Activated naive CD4-positive, alpha-beta T cell treated with anti-CD3 and anti-CD28 coated beads for 36 hours (primary cell): ENCODE measurements around the gene ACTN4. TPM values are rescaled to one million over a fixed set of nuclear protein-coding genes. Genes with fewer than 3 reads are reported as not detected.

ENCODE experiments used
- CTCF ChIA-PET: fragments of 350-600 bp; sonication (Branson Sonifier 250); formaldehyde crosslinking; loops from one replicate; lab custom pipeline; 2021; ENCODE audit warnings: antibody characterized with exemption; lab: Charles Lee
- DNase-seq: peaks from one replicate; pipeline ENCODE4 v3.0.0-alpha.2; 2020
- H3K27ac Mint-ChIP-seq: one replicate; pipeline ENCODE4 v1.8.0; 2021; ENCODE audit warnings: mild to moderate bottlenecking, mixed read lengths
- H3K27me3 Mint-ChIP-seq: one replicate; pipeline ENCODE4 v1.8.0; 2021; ENCODE audit warnings: low read depth, mixed read lengths
- H3K36me3 Mint-ChIP-seq: one replicate; pipeline ENCODE4 v1.8.0; 2021; ENCODE audit warnings: low read depth, mixed read lengths
- H3K4me1 Mint-ChIP-seq: one replicate; pipeline ENCODE4 v1.8.0; 2021; ENCODE audit warnings: low read depth, mixed read lengths
- H3K4me3 Mint-ChIP-seq: one replicate; pipeline ENCODE4 v1.8.0; 2021; ENCODE audit warnings: mild to moderate bottlenecking, moderate library complexity, mixed read lengths
- H3K9me3 Mint-ChIP-seq: one replicate; pipeline ENCODE4 v1.8.0; 2021; ENCODE audit warnings: mixed read lengths
- intact Hi-C: fragments of 100-400 bp; cut with micrococcal nuclease; formaldehyde crosslinking; loops from one replicate; pipeline ENCODE4 v1.15.1; 2023
- total RNA-seq, 2 experiments: library from RNA; stranded (reverse); gene quantifications; one replicate each; pipeline ENCODE4 v1.2.3, GENCODE V29; 2021

The ACTN4 gene
- total RNA-seq, 2 experiments from 2014 or later = 117 to 119 TPM

DNA sequence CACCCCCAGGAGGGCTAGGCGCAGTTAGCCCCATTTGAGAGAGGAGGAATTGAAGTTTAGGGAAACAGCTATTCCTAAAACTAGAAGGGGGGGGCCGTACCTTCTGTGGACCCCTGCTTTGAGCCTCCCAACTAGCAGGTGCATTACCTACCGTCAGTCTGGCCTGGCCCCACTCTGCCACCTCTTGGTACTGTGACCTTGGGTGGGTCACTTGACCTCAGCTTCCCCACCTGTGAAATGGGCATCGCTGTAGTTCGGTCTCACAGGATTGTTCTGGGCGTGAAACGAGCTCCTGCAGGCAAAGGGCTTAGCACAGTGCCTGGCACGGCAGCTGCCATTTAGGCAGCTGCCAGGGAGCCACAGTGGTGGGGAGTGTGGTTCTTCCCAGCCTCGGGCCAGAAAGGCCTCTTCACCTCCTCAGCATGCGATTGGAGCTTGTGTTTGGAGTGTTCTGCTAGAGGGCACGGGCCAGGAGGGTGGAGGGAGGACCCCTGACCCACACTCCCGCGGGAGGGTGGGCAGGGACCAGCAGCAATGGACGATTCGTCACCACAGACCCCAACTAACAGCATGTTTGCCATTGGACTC is 64.8 kb downstream of the ACTN4 start:
- CTCF ChIA-PET = no interaction called here
- Mint-ChIP-seq H3K36me3 (peaks cover 7% of the 10 kb centered on the region), H3K27ac (no peak overlapping the region), H3K4me3 (no peak overlapping the region), H3K27me3 (no peaks in the 10 kb centered on the region), H3K4me1 (no peaks in the 10 kb centered on the region), H3K9me3 (no peaks in the 10 kb centered on the region)
- DNase-seq = no peak
- intact Hi-C loops = no loop called here

- CTCF ChIA-PET = interaction anchor here (0.6 kb wide), 1 partner anchor 249 kb away, joined by 3 read pairs; no protein-coding TSS in a partner anchor
- intact Hi-C loops = no loop called here
- Mint-ChIP-seq H3K4me3 (no peak overlapping the region), H3K9me3 (no peaks in the 10 kb centered on the region), H3K27me3 (no peaks in the 10 kb centered on the region), H3K27ac (no peak overlapping the region), H3K36me3 (peaks cover 8% of the 10 kb centered on the region), H3K4me1 (no peaks in the 10 kb centered on the region)
- no peak for DNase-seq
Observed at GRCh38 chr19:38713227-38713649, 65.8 kb downstream of the ACTN4 start.

GRCh38 chr19:38713865-38714264 is 66.4 kb downstream of the ACTN4 start:
- CTCF ChIA-PET = interaction anchor here (0.6 kb wide), 2 partner anchors 93 to 248 kb away, joined by 3 read pairs; no protein-coding TSS in a partner anchor
- Mint-ChIP-seq H3K27me3 (no peaks in the 10 kb centered on the region), H3K36me3 (peaks cover 11% of the 10 kb centered on the region), H3K4me1 (no peaks in the 10 kb centered on the region), H3K9me3 (no peaks in the 10 kb centered on the region), H3K27ac (no peak overlapping the region), H3K4me3 (no peak overlapping the region)
- DNase-seq = no peak
- intact Hi-C loops = no loop called here

- CTCF ChIA-PET = interaction anchor here (0.6 kb wide), 1 partner anchor 94 kb away, joined by 3 read pairs; no protein-coding TSS in a partner anchor
- Mint-ChIP-seq H3K9me3 (no peaks in the 10 kb centered on the region), H3K27ac (no peak overlapping the region), H3K27me3 (no peaks in the 10 kb centered on the region), H3K4me3 (no peak overlapping the region), H3K4me1 (no peaks in the 10 kb centered on the region), H3K36me3 (peaks cover 11% of the 10 kb centered on the region)
- DNase-seq = no peak
- intact Hi-C loops = no loop called here
Observed at GRCh38 chr19:38714354-38714778, 66.9 kb downstream of the ACTN4 start.

DNA sequence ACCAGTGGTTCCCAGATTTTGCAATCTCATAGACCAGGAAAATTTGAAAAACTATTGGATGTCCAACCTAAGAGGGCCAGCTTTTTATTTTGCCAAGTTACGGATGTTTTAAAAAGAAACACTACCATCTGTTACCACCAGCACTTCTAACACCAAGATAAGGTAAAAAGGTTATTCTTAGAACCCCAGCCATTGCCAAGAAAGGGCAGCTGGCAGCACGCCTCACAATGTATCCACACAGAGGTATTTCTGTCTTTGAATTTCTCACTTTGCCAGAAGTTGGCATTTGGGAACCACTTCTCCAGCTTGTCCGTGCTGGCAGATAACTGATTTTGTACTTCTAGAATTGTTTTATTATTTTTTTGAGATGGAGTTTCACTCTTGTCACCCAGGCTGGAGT is 68.1 kb downstream of the ACTN4 start:
- no peaks in the 10 kb centered on the region for H3K27me3 Mint-ChIP-seq
- H3K4me1 Mint-ChIP-seq = no peaks in the 10 kb centered on the region
- no peak overlapping the region for H3K4me3 Mint-ChIP-seq
- intact Hi-C loops = no loop called here
- peaks cover 9% of the 10 kb centered on the region for H3K36me3 Mint-ChIP-seq
- no peak for DNase-seq
- CTCF ChIA-PET = interaction anchor here (0.6 to 1.4 kb wide), 2 partner anchors 48 to 218 kb away, joined by 3 read pairs; no protein-coding TSS in a partner anchor
- no peak overlapping the region for H3K27ac Mint-ChIP-seq
- no peaks in the 10 kb centered on the region for H3K9me3 Mint-ChIP-seq

GRCh38 chr19:38717051-38717450 is 69.6 kb downstream of the ACTN4 start:
- Mint-ChIP-seq H3K4me1 (no peaks in the 10 kb centered on the region), H3K36me3 (peaks cover 9% of the 10 kb centered on the region), H3K27me3 (no peaks in the 10 kb centered on the region), H3K4me3 (no peak overlapping the region), H3K27ac (no peak overlapping the region), H3K9me3 (no peaks in the 10 kb centered on the region)
- CTCF ChIA-PET = no interaction called here
- no peak for DNase-seq
- intact Hi-C loops = no loop called here

- CTCF ChIA-PET = no interaction called here
- Mint-ChIP-seq H3K4me3 (no peak overlapping the region), H3K27ac (no peak overlapping the region), H3K4me1 (no peaks in the 10 kb centered on the region), H3K36me3 (peaks cover 11% of the 10 kb centered on the region), H3K27me3 (no peaks in the 10 kb centered on the region), H3K9me3 (no peaks in the 10 kb centered on the region)
- no peak for DNase-seq
- intact Hi-C loops = no loop called here
Observed at GRCh38 chr19:38717855-38718254, 70.4 kb downstream of the ACTN4 start.

DNA sequence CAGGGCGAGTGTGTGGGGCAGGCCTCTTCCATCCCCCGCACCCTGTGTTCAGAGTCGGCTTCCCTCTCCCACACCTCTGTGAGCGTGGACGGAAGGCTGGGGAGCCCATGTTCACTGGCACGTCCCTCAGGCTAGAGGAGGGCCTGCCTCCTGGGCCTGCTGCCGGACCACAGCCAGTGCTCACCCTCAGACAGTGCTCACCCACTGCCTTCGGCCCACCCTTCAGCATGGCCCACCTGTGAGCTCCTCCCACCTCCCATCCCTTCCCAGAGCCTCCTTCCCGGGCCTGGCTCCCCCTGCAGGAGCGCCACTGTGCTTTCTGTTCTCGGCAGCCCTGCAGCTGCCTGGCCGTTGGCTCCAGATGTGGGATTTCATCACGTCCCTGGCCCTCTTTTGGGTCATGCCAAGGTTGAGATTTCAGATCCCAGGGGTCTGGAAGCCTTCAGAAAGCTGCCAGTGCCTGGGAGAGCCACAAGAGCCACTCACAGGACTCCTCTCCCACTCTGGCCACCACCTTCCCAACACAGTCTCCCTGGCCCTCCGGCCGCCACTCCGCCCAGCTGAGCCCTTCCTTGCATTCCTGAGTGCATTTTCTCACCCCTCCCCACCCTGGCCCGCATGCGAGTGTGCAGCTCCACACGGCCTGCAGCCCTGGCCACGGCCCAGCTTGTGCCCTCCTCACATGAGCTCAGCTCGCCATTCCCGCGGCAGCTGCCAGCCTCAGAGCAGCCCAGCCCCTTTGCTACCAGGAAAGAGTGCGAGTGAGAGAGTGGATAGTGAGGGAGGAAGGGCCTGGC is 71.5 kb downstream of the ACTN4 start:
- no peaks in the 10 kb centered on the region for H3K4me1 Mint-ChIP-seq
- peaks cover 11% of the 10 kb centered on the region for H3K36me3 Mint-ChIP-seq
- CTCF ChIA-PET = no interaction called here
- H3K27ac Mint-ChIP-seq = no peak overlapping the region
- intact Hi-C loops = no loop called here
- no peaks in the 10 kb centered on the region for H3K9me3 Mint-ChIP-seq
- H3K27me3 Mint-ChIP-seq = no peaks in the 10 kb centered on the region
- no peak for DNase-seq
- no peak overlapping the region for H3K4me3 Mint-ChIP-seq

- Mint-ChIP-seq H3K4me3 (no peak overlapping the region), H3K27ac (no peak overlapping the region), H3K27me3 (no peaks in the 10 kb centered on the region), H3K9me3 (no peaks in the 10 kb centered on the region), H3K4me1 (no peaks in the 10 kb centered on the region), H3K36me3 (peaks cover 9% of the 10 kb centered on the region)
- CTCF ChIA-PET = interaction anchor here (0.6 kb wide), 1 partner anchor 86 kb away, joined by 4 read pairs; no protein-coding TSS in a partner anchor
- DNase-seq = no peak
- intact Hi-C loops = no loop called here
Observed at GRCh38 chr19:38719761-38720558, 72.5 kb downstream of the ACTN4 start.

DNA sequence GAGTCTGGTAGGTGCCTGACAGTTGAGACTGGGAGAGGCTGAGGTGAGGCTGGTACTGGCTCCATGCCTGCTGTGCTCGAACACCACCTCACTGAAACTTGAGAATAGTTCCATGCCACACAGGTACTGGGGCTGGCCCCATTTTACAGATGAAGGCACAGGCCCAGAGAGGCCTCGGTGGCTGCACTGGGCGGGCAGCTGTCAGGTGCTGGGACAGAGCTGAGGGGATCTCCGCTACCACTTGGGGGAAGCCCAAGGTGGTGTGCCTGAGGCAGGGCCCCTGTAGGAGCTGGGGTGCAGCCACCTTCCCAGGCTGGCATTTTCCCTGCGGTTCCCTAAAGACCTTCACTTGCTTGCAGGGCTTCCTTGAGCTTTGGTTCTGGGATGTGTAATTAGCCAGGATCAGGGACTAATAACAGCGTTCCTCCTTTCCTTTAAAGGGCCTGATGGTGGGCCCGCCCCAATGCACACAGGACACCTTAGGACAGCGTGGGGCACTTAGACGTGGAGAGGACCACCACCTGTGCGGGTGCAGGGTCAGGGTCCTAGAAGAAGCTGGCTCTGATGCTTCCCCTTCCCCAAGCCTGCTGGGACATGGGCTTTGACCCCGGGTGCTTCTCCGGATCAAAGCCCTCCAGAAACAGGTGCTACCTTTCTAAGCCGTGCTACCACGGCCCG is 73.2 kb downstream of the ACTN4 start:
- peaks cover 9% of the 10 kb centered on the region for H3K36me3 Mint-ChIP-seq
- H3K4me3 Mint-ChIP-seq = no peak overlapping the region
- no peaks in the 10 kb centered on the region for H3K9me3 Mint-ChIP-seq
- intact Hi-C loops = no loop called here
- CTCF ChIA-PET = no interaction called here
- no peaks in the 10 kb centered on the region for H3K4me1 Mint-ChIP-seq
- H3K27me3 Mint-ChIP-seq = no peaks in the 10 kb centered on the region
- no peak for DNase-seq
- H3K27ac Mint-ChIP-seq = no peak overlapping the region

GRCh38 chr19:38721496-38721895 is 74.0 kb downstream of the ACTN4 start:
- intact Hi-C loops = no loop called here
- no peak overlapping the region for H3K27ac Mint-ChIP-seq

More at GRCh38 chr19:38721496-38721895, 74.0 kb downstream of the ACTN4 start:
- Mint-ChIP-seq H3K4me1 (no peaks in the 10 kb centered on the region), H3K9me3 (no peaks in the 10 kb centered on the region), H3K27me3 (no peaks in the 10 kb centered on the region), H3K36me3 (peaks cover 10% of the 10 kb centered on the region), H3K4me3 (no peak overlapping the region)
- no peak for DNase-seq
- CTCF ChIA-PET = no interaction called here
